Activated CD4-positive, alpha-beta T cell treated with anti-CD3 and anti-CD28 coated beads, Interleukin-2, amount 50 U/mL, for 4 hours (primary cell): ENCODE results near the gene SYNGR3.
"Not testable (repeated sequence)": the region's sequence is repeated elsewhere in the genome, so short reads cannot be mapped to it uniquely, and the experiment has no call there.

Source experiments
- DNase-seq, 2 experiments: peaks; one replicate each; pipeline ENCODE4 v3.0.0-alpha.2; 2020

The SYNGR3 gene

GRCh38 chr16:2032285-2033056 is 42.7 kb downstream of the SYNGR3 start:
- no peak for DNase-seq

- DNase-seq: no peak
These were observed 43.5 kb downstream of the SYNGR3 start for GRCh38 chr16:2033057-2033908.

- DNase-seq: not testable (repeated sequence)
These were observed 44.3 kb downstream of the SYNGR3 start for GRCh38 chr16:2033909-2034695.

- DNase-seq: no peak
These were observed 45.1 kb downstream of the SYNGR3 start for GRCh38 chr16:2034696-2035430.

- no peak for DNase-seq
These were observed 45.8 kb downstream of the SYNGR3 start for GRCh38 chr16:2035431-2036199.

GRCh38 chr16:2036200-2036966 is 46.6 kb downstream of the SYNGR3 start:
- no peak for DNase-seq

GRCh38 chr16:2037115-2037514 is 47.3 kb downstream of the SYNGR3 start:
- DNase-seq: no peak

- no peak for DNase-seq
These were observed 48.0 kb downstream of the SYNGR3 start for GRCh38 chr16:2037647-2038381.

- DNase-seq: no peak
These were observed 48.8 kb downstream of the SYNGR3 start for GRCh38 chr16:2038382-2039231.

GRCh38 chr16:2039274-2040031 is 49.7 kb downstream of the SYNGR3 start:
- DNase-seq: no peak

GRCh38 chr16:2040041-2040786 is 50.4 kb downstream of the SYNGR3 start:
- no peak for DNase-seq

- no peak for DNase-seq
These were observed 51.2 kb downstream of the SYNGR3 start for GRCh38 chr16:2040787-2041522.

- no peak for DNase-seq
These were observed 52.6 kb downstream of the SYNGR3 start for GRCh38 chr16:2042171-2042985.

- DNase-seq: no peak
These were observed 53.4 kb downstream of the SYNGR3 start for GRCh38 chr16:2042986-2043666.
